ENCODE measurements around the gene TNPO3.

Gene TNPO3

GRCh38 chr7:128982105-128982504 is 72.8 kb downstream of the TNPO3 start:
- no peak for TF ChIP-seq Cebpa-rat (IDR thresholded peaks at IDR 0.05)
- Histone ChIP-seq H3K9ac (no peak overlapping the region), H3K36me3 (peaks cover 94 to 100% (median 98%) of the 10 kb centered on the region in 11 experiments)

GRCh38 chr7:128974241-128974934 is 80.5 kb downstream of the TNPO3 start:
- no peak for TF ChIP-seq Cebpa-rat (IDR thresholded peaks at IDR 0.05)
- H3K9me3 ChIP-seq (replicated peaks in 1 of 11): no peaks in the 10 kb centered on the region
- H3K27ac ChIP-seq: no peak overlapping the region
- peaks cover 0 to 3% (median 0%) of the 10 kb centered on the region in 11 experiments; a peak in 1 of 22 replicates for H4K20me1 ChIP-seq
- no peak overlapping the region for H3K4me2 ChIP-seq
- H3K4me3 ChIP-seq: no peak overlapping the region
- no peaks in the 10 kb centered on the region for H3K27me3 ChIP-seq
- H3K36me3 ChIP-seq: peaks cover 96 to 100% (median 98%) of the 10 kb centered on the region in 11 experiments
- no peaks in the 10 kb centered on the region for H3K4me1 ChIP-seq
- no peak overlapping the region for H3K9ac ChIP-seq

More at GRCh38 chr7:128982105-128982504, 72.8 kb downstream of the TNPO3 start:
- no peak overlapping the region for H3K27ac ChIP-seq
- no peak overlapping the region for H3K4me2 ChIP-seq
- H3K4me1 ChIP-seq: no peaks in the 10 kb centered on the region
- H3K27me3 ChIP-seq: no peaks in the 10 kb centered on the region
- H4K20me1 ChIP-seq: peaks cover 0 to 10% (median 0%) of the 10 kb centered on the region in 11 experiments; a peak in 2 of 22 replicates
- no peak overlapping the region for H3K4me3 ChIP-seq
- no peaks in the 10 kb centered on the region for H3K9me3 ChIP-seq (replicated peaks in 1 of 11)

- Histone ChIP-seq H3K9ac (no peak overlapping the region), H3K9me3 (replicated peaks in 1 of 11) (peaks cover 0 to 5% (median 0%) of the 10 kb centered on the region in 11 experiments; a peak in 1 of 22 replicates), H3K27ac (no peak overlapping the region), H3K4me1 (peaks cover 0 to 9% (median 3%) of the 10 kb centered on the region in 10 experiments; a peak in 14 of 20 replicates), H3K4me2 (no peak overlapping the region), H3K4me3 (no peak overlapping the region), H3K27me3 (no peaks in the 10 kb centered on the region), H4K20me1 (0 out of 22 replicates have a peak, but pooled peaks cover 0 to under 1% (median 0%) of the 10 kb centered on the region in 11 experiments), H3K36me3 (peaks cover 88 to 100% (median 95%) of the 10 kb centered on the region in 11 experiments)
- no peak for TF ChIP-seq Cebpa-rat (IDR thresholded peaks at IDR 0.05)
Observed at GRCh38 chr7:128968624-128969023, 86.3 kb downstream of the TNPO3 start.

GRCh38 chr7:128963327-128963757 is 91.6 kb downstream of the TNPO3 start:
- Histone ChIP-seq H3K9ac (peak overlapping the region in 2 of 11 experiments; percentile 55 to 62; a peak in 3 of 22 replicates), H3K27ac (peak overlapping the region in 3 of 11 experiments; percentile 55 to 81 (median 80); a peak in 6 of 22 replicates), H4K20me1 (peaks cover 0 to 13% (median 0%) of the 10 kb centered on the region in 11 experiments; a peak in 2 of 22 replicates), H3K27me3 (no peaks in the 10 kb centered on the region), H3K4me2 (peak overlapping the region in 9 of 11 experiments; percentile 0 to 77 (median 20); a peak in 12 of 22 replicates), H3K36me3 (peaks cover 72 to 100% (median 95%) of the 10 kb centered on the region in 11 experiments), H3K4me1 (peaks cover under 1 to 36% (median 11%) of the 10 kb centered on the region in 10 experiments; a peak in 15 of 20 replicates), H3K4me3 (no peak overlapping the region; a peak in 1 of 20 replicates), H3K9me3 (replicated peaks in 1 of 11) (peaks cover 0 to 5% (median 0%) of the 10 kb centered on the region in 11 experiments; a peak in 1 of 22 replicates)
- TF ChIP-seq Cebpa-rat (IDR thresholded peaks at IDR 0.05): no peak

GRCh38 chr7:128962899-128963298 is 92.0 kb downstream of the TNPO3 start:
- H3K27me3 ChIP-seq: no peaks in the 10 kb centered on the region
- no peak for TF ChIP-seq Cebpa-rat (IDR thresholded peaks at IDR 0.05)
- peaks cover 0 to 5% (median 0%) of the 10 kb centered on the region in 11 experiments; a peak in 1 of 22 replicates for H3K9me3 ChIP-seq (replicated peaks in 1 of 11)
- H3K36me3 ChIP-seq: peaks cover 70 to 100% (median 95%) of the 10 kb centered on the region in 11 experiments
- no peak overlapping the region; a peak in 1 of 20 replicates for H3K4me3 ChIP-seq
- H3K4me2 ChIP-seq: peak overlapping the region in 8 of 11 experiments; percentile 0 to 77 (median 28); a peak in 9 of 22 replicates
- H4K20me1 ChIP-seq: peaks cover 0 to 13% (median 0%) of the 10 kb centered on the region in 11 experiments; a peak in 2 of 22 replicates
- peaks cover 3 to 41% (median 11%) of the 10 kb centered on the region in 10 experiments; a peak in 16 of 20 replicates for H3K4me1 ChIP-seq
- H3K9ac ChIP-seq: peak overlapping the region in 2 of 11 experiments; percentile 55 to 62; a peak in 2 of 22 replicates
- H3K27ac ChIP-seq: peak overlapping the region in 3 of 11 experiments; percentile 55 to 81 (median 80); a peak in 6 of 22 replicates

- peaks cover 0 to 5% (median 0%) of the 10 kb centered on the region in 11 experiments; a peak in 1 of 22 replicates for H3K9me3 ChIP-seq (replicated peaks in 1 of 11)
- H3K27ac ChIP-seq: no peak overlapping the region
- no peak overlapping the region for H3K4me2 ChIP-seq
- no peak for TF ChIP-seq Cebpa-rat (IDR thresholded peaks at IDR 0.05)
- H3K36me3 ChIP-seq: peaks cover 65 to 100% (median 95%) of the 10 kb centered on the region in 11 experiments
- H3K9ac ChIP-seq: no peak overlapping the region
- no peaks in the 10 kb centered on the region for H3K27me3 ChIP-seq
- peaks cover 6 to 52% (median 12%) of the 10 kb centered on the region in 10 experiments; a peak in 16 of 20 replicates for H3K4me1 ChIP-seq
- H4K20me1 ChIP-seq: peaks cover 0 to 17% (median 0%) of the 10 kb centered on the region in 11 experiments; a peak in 3 of 22 replicates
- no peak overlapping the region for H3K4me3 ChIP-seq
Observed at GRCh38 chr7:128961030-128961659, 93.8 kb downstream of the TNPO3 start.

GRCh38 chr7:128959296-128959695 is 95.6 kb downstream of the TNPO3 start:
- Histone ChIP-seq H3K4me1 (peaks cover 6 to 50% (median 12%) of the 10 kb centered on the region in 10 experiments; a peak in 16 of 20 replicates), H3K4me3 (no peak overlapping the region), H3K9ac (no peak overlapping the region), H3K4me2 (no peak overlapping the region), H3K9me3 (replicated peaks in 1 of 11) (no peaks in the 10 kb centered on the region), H3K27ac (no peak overlapping the region), H3K36me3 (peaks cover 66 to 99% (median 95%) of the 10 kb centered on the region in 11 experiments), H4K20me1 (peaks cover 0 to 21% (median 0%) of the 10 kb centered on the region in 11 experiments; a peak in 3 of 22 replicates), H3K27me3 (no peaks in the 10 kb centered on the region)
- TF ChIP-seq Cebpa-rat (IDR thresholded peaks at IDR 0.05): no peak

GRCh38 chr7:128955981-128956380 is 98.9 kb downstream of the TNPO3 start:
- Histone ChIP-seq H3K36me3 (peaks cover 85 to 98% (median 94%) of the 10 kb centered on the region in 11 experiments), H3K4me2 (no peak overlapping the region), H4K20me1 (peaks cover 0 to 10% (median 0%) of the 10 kb centered on the region in 11 experiments; a peak in 6 of 22 replicates), H3K9ac (no peak overlapping the region), H3K9me3 (replicated peaks in 1 of 11) (no peaks in the 10 kb centered on the region), H3K4me3 (no peak overlapping the region), H3K4me1 (peaks cover 11 to 37% (median 22%) of the 10 kb centered on the region in 10 experiments), H3K27me3 (no peaks in the 10 kb centered on the region), H3K27ac (no peak overlapping the region)
- TF ChIP-seq Cebpa-rat (IDR thresholded peaks at IDR 0.05): no peak
